Activated CD4-positive, alpha-beta T cell treated with anti-CD3 and anti-CD28 coated beads, Interleukin-2, amount 50 U/mL, for 16 hours (primary cell): ENCODE results near the gene CCSER2.

Experiments
- DNase-seq: peaks from one replicate; pipeline ENCODE4 v3.0.0-alpha.2; 2020

The CCSER2 gene

GRCh38 chr10:84550756-84551436 lies 222.5 kb downstream of the CCSER2 start:
- DNase-seq: no peak

- no peak for DNase-seq
These were observed 223.2 kb downstream of the CCSER2 start for GRCh38 chr10:84551437-84552120.

- no peak for DNase-seq
These were observed 224.1 kb downstream of the CCSER2 start for GRCh38 chr10:84552478-84552877.

GRCh38 chr10:84562592-84562991 lies 234.2 kb downstream of the CCSER2 start:
- no peak for DNase-seq

- DNase-seq: no peak
These were observed 235.0 kb downstream of the CCSER2 start for GRCh38 chr10:84563355-84563754.

- no peak for DNase-seq
These were observed 235.5 kb downstream of the CCSER2 start for GRCh38 chr10:84563868-84564267.

GRCh38 chr10:84565881-84566582 lies 237.6 kb downstream of the CCSER2 start:
- no peak for DNase-seq

GRCh38 chr10:84567133-84567532 lies 238.7 kb downstream of the CCSER2 start:
- DNase-seq: no peak
